HG02759 (cell line): Measurements from ENCODE around the gene LEMD2.

ENCODE experiments used
- ATAC-seq: cut with Tn5 transposase; IDR thresholded peaks from one replicate; pipeline ENCODE4 v1.9.1; 2021; ENCODE audit warnings: mild to moderate bottlenecking, moderate library complexity; ENCODE audit not compliant: unreplicated experiment

LEMD2 gene

GRCh38 chr6:33759887-33760629 lies 28.9 kb downstream of the LEMD2 start:
- no peak for ATAC-seq

DNA sequence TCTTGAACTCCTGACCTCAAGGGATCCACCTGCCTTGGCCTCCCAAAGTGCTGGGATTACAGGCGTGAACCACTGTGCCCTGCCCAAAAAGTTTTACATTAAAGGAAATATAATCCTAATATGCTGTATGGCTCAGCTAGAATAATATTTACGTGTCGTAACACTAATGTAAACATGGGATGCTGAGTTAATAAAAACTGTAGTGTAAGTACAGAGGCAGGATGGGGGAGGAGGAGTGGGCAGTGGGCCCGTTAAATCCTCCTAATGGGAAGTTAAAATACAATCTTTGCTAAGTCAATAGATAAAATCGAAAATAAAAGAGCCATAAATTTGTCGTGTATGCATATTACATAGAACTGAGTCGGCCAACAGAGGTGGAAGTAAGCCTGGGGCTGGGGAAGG lies 30.1 kb downstream of the LEMD2 start:
- ATAC-seq, result no peak

DNA sequence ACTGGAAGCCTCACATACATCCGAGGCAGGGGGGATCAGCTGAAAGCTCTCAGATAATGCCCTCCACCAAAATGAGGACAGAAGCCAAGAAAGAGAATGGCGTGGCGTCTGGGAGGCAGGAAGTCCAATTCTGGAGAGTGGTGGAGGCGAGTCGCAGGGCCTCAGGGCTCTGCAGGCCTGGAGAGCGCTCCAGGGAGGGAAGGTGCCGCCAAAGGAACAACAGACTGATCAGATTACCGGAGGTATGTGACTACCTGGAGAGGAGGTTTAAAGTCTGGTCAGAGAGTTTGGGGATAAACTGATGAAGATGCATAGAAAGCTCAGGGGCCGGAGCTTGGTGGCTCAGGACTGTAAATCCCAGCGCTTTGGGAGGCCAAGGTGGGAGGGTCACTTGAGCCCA lies 31.0 kb downstream of the LEMD2 start:
- ATAC-seq, result no peak

DNA sequence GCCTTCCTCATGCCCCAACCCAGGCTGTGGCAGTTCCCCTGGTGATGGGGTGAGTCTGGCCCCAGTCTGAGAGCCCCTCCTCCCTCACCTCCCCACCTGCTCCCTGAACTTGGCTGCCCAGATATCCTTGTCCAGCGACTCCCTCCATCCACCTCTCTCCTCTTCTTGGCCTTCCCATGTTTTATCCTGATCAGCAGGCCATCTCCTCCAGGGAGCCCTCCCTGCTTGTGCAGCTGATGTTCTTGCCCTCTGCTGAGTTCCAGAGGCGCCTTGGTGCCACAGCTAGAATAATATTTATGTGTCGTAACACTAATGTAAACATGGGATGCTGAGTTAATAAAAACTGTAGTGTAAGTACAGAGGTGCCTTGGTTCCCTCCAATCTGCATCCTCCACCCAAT lies 31.8 kb downstream of the LEMD2 start:
- ATAC-seq, result no peak

DNA sequence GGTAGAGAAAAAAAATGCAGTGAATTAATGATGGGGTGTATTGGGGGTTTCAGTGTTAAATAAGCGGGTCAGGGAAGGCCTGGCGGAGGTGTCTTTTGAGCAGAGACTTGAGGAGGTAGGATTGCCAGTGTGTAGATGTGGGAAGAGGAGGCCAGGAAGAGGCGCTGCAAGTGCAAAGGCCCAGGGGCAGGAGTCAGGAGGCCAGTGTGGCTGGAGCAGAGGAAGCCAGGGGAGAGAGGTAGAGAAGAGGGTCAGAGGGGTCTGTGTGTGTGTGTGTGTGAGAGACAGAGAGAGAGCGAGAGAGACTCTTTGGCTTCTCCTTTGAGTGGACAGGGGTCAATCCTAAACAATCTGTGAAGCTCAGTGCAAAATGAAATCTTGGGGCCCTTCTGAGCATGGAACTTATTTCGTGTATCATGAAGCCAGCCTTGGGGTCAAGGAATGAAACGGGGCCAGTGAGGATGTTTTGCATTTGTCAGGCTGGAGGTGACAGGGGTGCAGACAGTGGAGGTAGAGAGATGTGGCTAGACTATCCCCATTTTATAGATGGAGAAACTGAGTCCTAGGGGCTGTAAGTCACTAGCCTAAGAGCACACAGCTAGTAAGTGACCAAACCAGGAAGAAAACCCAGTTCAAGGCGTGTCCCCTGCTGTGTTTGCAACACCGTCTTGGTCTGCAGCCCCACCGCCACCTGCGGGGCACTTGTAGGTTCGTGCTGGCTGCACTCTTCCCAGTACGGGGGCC lies 32.5 kb downstream of the LEMD2 start:
- ATAC-seq, result no peak

DNA sequence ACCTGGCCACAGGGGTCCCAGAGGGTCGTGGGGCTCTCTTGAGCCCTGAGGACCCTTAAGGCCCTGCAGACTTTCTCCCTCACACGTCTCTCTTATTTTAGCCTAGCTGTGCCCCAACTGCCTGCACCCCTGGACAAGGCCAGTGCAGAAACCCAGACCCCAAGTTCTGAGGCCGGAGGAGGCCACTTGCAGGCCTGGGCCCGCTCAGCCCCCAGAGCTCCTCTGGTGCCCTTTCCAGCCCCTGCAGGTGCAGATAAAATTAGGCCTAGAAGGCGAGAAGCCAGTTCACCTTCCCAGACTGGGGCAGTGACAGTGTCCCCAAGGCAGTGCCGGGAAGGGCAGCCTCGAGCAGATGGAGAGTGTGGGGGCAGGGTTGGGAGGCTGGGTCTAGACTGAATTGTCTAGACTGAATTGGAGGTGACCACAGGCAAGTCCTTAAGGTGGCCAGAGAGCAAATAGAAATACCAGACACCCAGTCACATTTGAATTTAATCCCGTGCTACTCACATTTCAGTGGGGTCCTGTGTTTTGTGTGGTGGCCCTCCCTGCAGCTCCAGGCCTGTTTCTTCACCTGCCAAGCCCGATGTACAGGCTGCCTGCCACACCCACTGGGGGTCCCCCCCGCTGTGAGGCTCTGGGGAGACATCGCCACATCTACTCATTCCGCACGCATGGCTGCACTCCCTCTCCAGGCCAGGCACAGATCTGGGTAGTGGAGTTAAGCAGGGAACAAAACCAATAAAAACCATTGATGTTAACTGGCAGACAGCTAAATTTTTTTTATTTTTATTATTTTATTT lies 33.7 kb downstream of the LEMD2 start:
- no peak for ATAC-seq

DNA sequence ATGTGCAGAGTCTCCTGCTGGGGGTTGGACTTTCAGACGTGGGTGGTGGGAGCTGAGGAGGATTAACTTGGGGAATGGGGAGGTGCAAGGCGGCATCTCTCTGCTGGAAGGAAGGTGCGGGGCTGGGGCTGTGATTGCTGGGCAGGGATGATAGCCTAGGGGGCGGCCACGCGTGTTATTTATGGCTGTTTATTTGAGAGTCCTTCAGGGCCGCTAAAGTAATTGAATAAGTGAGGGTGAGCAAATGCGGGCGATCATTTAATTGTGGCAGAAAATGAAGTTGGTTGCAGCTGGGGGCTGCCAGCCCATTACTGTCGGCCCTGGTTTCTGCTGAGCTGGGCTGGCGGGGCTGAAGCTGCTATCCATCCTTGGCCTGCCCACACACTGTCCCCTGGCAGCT lies 34.7 kb downstream of the LEMD2 start:
- no peak for ATAC-seq

GRCh38 chr6:33752646-33753015 lies 36.3 kb downstream of the LEMD2 start:
- no peak for ATAC-seq

DNA sequence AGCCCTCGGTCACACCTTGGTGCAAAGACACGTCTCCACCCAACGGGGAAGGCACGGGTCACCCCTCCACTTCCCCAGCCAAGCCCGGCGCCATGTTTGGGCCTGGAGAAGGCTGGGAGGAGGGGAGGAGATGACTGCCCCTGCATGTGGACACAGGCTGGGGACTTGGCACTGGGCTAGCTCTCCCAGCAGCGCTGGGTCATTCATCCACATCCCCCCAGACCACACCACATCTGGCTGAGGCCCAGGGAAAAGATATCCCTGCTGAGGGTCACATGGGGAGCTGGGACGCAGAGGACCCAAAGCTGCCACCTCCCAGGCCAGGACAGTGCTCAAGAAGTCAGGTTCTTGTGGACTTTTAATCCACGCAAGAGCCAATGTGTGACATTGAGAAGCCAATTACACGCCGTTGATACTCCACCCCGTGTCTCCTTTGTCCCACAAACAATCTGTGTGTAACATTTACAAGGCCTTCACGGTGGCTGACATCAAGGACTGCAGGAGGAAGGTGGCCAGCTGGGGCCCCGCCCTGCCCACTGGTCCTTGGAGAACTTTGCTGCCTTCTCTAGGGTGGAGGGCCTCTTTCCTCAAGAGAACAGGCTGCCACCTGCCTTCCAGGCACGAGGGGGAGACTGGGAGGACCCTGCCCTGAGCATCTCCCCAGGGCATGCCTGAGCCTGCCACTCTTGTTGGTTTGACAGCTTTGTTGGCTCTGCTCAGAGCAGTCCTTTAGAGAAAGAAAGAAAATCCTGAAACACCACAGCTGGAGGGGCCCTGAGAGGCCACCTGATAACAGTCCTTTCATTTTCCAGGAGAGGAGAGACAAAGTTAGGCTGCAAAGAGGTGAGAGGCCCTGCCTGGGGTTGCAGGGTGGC lies 36.9 kb downstream of the LEMD2 start:
- ATAC-seq, result no peak

- no peak for ATAC-seq
These were observed 38.5 kb downstream of the LEMD2 start for GRCh38 chr6:33750244-33750991.

DNA sequence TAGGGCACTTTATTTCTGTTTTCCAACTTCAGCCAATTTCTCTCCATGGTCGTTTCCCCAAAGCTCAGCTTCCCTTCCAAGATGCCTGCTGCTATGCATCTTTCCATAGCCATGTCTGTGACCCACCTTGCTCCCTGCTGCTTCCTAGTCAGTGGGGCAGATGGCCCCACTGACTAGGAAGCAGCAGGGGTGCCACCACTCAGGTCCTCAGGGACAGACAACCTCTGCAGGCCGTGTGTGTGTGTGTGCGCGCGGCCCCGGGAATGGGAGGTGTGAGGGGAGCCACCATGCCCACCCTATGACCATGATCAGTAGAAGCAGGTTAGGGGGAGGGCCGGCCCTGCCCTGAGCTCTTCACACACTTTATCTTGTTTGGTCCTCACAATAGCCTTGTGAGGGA lies 39.5 kb downstream of the LEMD2 start:
- no peak for ATAC-seq

DNA sequence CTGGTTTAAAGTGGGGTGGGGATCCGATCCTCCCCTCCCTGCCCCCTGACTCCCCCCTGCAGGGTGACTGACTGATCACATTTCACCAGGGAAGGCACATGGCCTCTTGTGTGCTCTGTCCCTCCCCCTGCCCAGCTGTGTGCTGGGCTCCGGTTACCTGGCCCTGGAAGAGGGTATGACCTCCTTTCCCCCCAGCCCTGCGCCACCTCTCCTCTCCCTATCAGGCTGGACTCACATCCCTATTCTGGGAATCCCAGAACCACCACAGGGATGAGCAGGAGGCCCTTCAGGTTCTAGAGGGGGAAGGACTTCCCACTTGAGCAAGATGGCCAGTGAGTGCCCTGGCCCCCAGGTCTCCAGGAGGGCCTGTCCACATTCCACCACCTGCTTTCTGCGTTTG lies 40.1 kb downstream of the LEMD2 start:
- no peak for ATAC-seq

GRCh38 chr6:33747823-33748222 lies 41.1 kb downstream of the LEMD2 start:
- no peak for ATAC-seq

- ATAC-seq, result no peak
These were observed 42.3 kb downstream of the LEMD2 start, which contains the start of gene IP6K3 for GRCh38 chr6:33746651-33747100. TSS of gene IP6K3 (minus strand) at chr6:33746905. CDS start at chr6:33735476, 11,429 bp downstream.

GRCh38 chr6:33746036-33746600 lies 42.8 kb downstream of the LEMD2 start:
- ATAC-seq, result no peak

DNA sequence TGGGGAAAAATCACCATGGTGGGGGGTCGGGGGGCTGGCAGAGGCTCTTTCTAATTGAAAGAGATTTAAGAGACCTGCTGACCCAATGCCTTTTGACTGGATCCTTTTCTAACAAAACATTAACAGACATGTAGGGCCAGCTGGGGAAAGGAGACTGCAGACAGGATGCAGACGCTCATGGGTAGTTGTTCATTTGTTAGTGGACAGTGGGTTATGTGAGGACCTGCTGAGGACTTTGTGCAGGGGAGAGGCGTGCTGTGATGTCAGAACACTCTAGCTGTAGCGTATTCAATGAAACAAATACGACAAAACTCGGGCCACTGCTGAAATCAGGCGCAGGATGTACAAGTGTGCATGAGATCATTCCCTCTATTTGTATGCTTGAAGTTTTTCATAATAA lies 43.4 kb downstream of the LEMD2 start:
- ATAC-seq, result no peak

DNA sequence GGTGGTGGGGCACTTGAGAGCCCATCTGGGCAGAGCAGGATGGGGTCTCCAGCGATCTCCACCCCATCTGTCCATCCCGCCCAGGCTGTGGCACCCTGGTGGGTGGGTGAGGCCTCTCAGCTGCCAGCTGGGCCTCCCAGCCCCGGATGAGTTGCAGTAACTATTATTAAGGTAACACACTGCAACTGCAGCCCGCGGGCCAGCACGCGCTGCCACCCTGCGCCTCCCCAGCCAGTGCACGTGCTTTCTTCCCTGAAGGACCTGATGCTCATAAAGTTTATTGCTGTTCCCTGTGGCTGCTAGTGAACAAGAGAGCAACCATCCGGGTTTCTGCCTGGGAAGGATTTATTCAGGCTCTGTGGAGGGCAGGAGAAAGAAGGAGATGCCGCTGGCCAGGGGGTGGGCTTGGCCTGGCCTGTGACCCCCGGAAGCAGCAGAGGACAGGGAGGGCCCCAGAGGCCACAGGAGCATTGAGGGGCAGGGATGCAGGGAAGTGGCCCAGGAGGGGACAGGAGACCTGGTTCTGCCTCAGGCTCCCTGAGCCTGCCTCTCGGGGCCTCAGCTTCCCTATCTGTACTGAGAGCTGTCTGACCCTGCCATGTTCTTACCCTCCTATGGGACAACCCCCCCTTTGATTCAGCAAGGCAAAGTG lies 43.9 kb downstream of the LEMD2 start:
- no peak for ATAC-seq

DNA sequence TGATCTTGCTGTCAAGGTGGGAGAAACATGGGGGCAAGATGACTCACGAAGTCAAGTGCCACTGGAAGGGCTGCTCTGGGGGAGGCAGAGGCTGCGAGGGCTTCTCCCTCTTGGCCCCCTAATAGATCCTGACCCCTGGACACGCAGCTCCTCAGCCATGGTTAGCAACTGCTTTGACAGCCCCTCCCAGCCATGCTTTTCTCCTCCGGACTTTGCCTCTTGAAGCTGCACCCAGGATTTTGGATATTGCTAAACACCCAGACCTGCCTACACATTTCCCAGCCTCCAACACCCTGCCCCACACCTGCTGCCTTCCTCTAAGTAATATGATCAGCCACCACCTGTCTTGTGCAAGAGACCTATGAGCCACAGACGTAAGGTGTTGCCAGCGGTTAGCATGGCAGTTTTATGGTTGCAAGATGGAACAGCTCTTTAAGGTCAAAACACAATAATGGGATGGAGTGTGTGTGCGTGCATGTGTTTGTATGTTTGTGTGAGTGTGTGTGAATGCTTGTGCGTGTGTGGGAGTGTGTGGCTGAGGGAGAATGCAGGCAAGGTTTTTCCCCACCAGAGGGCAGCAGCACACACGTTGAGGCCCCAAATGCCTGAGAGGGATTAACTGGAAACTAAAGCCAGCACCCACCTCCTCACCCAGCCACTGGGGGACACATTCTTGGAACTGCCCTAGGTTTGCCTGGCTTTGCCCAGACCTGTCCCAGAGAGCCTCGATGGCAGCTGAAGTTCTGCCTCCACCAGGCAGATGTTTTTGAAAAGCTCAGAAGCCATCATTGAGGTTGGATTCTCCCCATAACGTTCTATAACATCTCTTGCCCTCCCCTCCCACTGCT lies 44.7 kb downstream of the LEMD2 start:
- ATAC-seq, result no peak
